Activated T-cell treated with anti-CD3 and anti-CD28 coated beads, Interleukin-2, amount 50 U/mL, for 24 hours (primary cell): ENCODE results near the gene IQSEC1.
A peak's percentile ranks its signal among the peaks of the same experiment; 100 is the strongest.

Experiments used
- DNase-seq: peaks from one replicate; pipeline ENCODE4 v3.0.0-alpha.2; 2020
- H3K27ac Mint-ChIP-seq: 2 replicates; pipeline ENCODE4 v1.8.0; 2020; ENCODE audit warnings: mild to moderate bottlenecking, mixed read lengths
- H3K27me3 Mint-ChIP-seq: 2 replicates; pipeline ENCODE4 v1.8.0; 2020; ENCODE audit warnings: mixed read lengths
- H3K36me3 Mint-ChIP-seq: 2 replicates; pipeline ENCODE4 v1.8.0; 2020; ENCODE audit warnings: low read depth, mixed read lengths
- H3K4me1 Mint-ChIP-seq: 2 replicates; pipeline ENCODE4 v1.8.0; 2020; ENCODE audit warnings: low read depth, mixed read lengths
- H3K4me3 Mint-ChIP-seq: 2 replicates; pipeline ENCODE4 v1.8.0; 2020; ENCODE audit warnings: mild to moderate bottlenecking, moderate library complexity, mixed read lengths
- H3K9me3 Mint-ChIP-seq: 2 replicates; pipeline ENCODE4 v1.8.0; 2020; ENCODE audit warnings: mixed read lengths

Gene IQSEC1

DNA sequence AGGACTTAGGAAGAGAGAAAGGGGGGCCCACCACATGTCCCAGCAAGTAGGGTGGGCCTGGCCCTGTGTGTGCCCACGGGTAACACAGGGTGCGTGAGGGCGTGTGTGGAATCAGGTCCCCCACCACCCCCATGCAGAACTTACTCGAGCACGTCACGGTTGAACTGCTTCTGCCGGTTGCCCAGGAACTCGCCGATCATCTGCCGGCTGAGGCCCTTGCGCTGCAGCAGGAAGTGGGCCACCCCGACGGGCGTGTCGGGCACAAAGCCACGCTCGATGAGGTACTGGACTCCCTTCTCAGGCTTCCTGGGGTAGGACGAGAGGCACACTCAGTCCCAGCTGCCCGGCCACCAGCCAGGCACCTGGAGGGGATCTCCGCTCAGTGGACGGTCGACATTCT, 148.8 kb downstream of the IQSEC1 start:
- no peak overlapping the region for H3K4me3 Mint-ChIP-seq
- peaks cover 66% of the 10 kb centered on the region for H3K36me3 Mint-ChIP-seq
- peaks cover under 1% of the 10 kb centered on the region for H3K4me1 Mint-ChIP-seq
- no peaks in the 10 kb centered on the region for H3K27me3 Mint-ChIP-seq
- no peak overlapping the region for H3K27ac Mint-ChIP-seq
- DNase-seq, result no peak
- no peaks in the 10 kb centered on the region for H3K9me3 Mint-ChIP-seq

DNA sequence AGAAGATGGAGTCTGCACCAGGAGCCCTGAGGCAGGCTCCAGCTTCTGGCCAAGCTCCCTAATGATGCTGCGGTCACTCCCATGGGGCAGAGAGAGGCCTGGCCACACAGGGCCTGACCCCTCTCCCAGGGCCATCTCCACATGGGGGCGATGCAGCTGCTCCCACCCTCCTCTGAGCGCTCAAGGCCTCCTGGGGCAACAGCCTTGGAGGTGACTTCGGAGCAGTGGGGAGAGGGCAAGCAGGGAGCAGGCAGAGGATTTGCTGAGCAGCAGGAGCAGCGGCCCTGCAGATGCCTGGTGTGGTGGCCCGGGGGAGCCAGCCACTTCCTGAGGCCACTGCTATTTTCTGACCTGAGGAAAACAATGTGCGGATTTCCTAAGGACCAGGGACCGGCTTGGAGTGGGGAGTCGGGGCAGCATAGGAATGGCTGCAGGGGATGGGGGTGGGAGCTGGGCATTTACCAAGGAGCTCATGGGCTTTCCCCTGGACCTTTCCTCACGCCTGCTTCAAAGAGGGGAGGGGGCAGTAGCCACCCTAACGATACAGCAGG, 150.3 kb downstream of the IQSEC1 start:
- Mint-ChIP-seq H3K36me3 (peaks cover 68% of the 10 kb centered on the region), H3K27ac (no peak overlapping the region), H3K4me1 (peaks cover under 1% of the 10 kb centered on the region), H3K9me3 (no peaks in the 10 kb centered on the region), H3K27me3 (no peaks in the 10 kb centered on the region), H3K4me3 (no peak overlapping the region)
- no peak for DNase-seq

DNA sequence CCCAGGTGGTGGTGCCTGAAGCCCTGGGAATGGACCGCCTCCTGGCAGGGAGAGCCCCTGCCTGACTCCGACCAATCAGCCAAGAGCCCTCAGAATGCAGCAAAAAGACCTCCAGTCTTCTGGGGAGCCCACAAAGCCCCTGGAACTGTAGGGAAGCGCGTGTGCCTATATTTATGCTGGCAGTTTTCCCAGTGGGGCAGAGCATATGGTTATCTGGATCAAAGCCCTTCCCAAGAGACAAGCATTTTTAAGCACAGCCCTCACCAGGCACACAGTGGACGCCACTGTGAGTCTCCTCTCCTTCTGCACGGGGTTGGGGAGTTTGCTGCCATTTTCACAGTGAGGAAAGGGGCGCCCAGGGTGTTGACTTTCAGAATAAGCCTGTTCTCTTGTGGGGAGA, 150.9 kb downstream of the IQSEC1 start:
- H3K27me3 Mint-ChIP-seq, result no peaks in the 10 kb centered on the region
- H3K9me3 Mint-ChIP-seq, result no peaks in the 10 kb centered on the region
- H3K4me1 Mint-ChIP-seq, result peaks cover 6% of the 10 kb centered on the region
- peaks cover 67% of the 10 kb centered on the region for H3K36me3 Mint-ChIP-seq
- no peak overlapping the region for H3K4me3 Mint-ChIP-seq
- DNase-seq, result no peak
- H3K27ac Mint-ChIP-seq, result no peak overlapping the region

DNA sequence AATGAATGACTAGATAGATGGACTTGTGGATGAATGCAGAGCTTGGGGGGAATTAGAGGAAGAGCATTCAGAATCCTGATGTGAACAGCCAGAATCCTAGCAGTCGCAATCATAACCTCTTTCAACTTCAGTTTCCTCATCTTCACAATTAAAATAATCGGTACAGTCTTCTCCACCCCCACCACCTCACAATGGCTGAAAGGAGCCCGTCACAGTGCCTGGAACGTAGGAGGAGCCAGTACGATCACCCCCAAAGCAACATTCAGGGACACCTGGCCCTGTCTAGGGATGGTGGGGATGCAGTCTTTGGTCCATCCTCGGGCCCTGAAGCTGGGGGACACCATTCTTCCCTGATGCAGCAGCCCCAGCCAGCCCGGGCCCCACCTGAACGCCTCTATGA, 151.5 kb downstream of the IQSEC1 start:
- Mint-ChIP-seq H3K36me3 (peaks cover 64% of the 10 kb centered on the region), H3K27ac (no peak overlapping the region), H3K4me3 (no peak overlapping the region), H3K27me3 (no peaks in the 10 kb centered on the region), H3K9me3 (no peaks in the 10 kb centered on the region), H3K4me1 (peaks cover 10% of the 10 kb centered on the region)
- no peak for DNase-seq

DNA sequence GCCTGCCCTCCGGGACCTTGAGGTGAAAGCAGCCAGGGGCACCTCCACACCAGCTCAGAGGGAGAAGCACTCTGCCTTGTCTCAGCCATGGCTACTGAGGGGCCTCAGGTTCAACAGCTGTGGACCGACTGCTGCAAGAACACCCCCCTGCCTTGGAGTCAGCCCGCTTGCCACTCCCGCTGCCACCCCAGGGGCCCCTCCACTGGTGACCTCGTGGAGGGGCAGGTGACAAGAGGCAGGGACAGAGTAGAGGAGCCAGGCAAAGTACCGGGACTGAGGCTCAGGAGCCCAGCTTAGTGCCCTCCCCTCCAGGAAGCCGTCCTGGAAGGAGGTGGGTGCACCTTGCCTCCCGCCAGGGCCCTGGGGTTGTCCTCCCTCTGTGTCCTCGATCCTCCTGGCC, 152.3 kb downstream of the IQSEC1 start:
- H3K9me3 Mint-ChIP-seq, result no peaks in the 10 kb centered on the region
- no peak overlapping the region for H3K4me3 Mint-ChIP-seq
- no peaks in the 10 kb centered on the region for H3K27me3 Mint-ChIP-seq
- peaks cover 63% of the 10 kb centered on the region for H3K36me3 Mint-ChIP-seq
- H3K27ac Mint-ChIP-seq, result no peak overlapping the region
- DNase-seq, result no peak
- peaks cover 18% of the 10 kb centered on the region for H3K4me1 Mint-ChIP-seq

DNA sequence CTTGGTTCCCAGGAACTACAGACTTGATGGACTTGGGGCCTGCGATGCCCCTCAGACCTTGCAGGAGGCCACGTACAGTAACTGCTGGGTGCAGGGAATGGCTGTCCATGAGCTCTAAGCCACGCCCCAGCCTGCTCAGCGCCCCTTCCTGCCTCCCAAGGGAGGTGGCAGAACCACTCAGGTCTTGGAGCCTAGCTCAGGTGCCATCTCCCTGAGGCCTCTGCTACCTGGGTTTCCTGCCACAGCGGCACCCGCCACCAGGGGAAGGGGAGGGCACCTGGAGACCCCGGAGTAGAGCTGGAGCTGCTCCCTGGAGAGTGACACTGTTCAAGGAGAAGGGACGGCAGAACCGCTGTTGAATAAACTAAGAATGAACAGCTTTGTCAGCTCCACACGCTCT, 154.0 kb downstream of the IQSEC1 start:
- H3K9me3 Mint-ChIP-seq, result no peaks in the 10 kb centered on the region
- no peaks in the 10 kb centered on the region for H3K27me3 Mint-ChIP-seq
- no peak overlapping the region for H3K27ac Mint-ChIP-seq
- peaks cover 23% of the 10 kb centered on the region for H3K4me1 Mint-ChIP-seq
- no peak overlapping the region for H3K4me3 Mint-ChIP-seq
- DNase-seq, result no peak
- peaks cover 62% of the 10 kb centered on the region for H3K36me3 Mint-ChIP-seq

DNA sequence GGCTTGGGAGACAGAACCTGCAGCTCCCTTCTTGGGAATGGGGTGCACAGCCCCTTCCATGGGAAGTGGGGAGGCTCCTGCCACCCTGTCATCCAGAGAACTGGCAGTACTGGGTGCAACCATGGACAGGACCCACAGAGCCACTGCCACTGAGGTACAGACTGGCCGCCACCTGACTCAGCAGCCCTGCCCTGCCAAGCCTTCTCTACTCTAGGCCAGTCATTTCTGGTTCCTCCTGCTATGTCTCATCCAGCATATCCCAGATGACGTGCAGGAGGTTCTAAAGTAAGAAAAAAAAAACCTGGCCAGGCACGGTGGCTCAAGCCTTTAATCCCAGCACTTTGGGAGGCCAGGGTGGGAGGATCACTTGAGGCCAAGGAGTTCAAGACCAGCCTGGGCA, 155.0 kb downstream of the IQSEC1 start:
- no peaks in the 10 kb centered on the region for H3K27me3 Mint-ChIP-seq
- peaks cover 23% of the 10 kb centered on the region for H3K4me1 Mint-ChIP-seq
- H3K9me3 Mint-ChIP-seq, result no peaks in the 10 kb centered on the region
- no peak overlapping the region for H3K27ac Mint-ChIP-seq
- no peak for DNase-seq
- no peak overlapping the region for H3K4me3 Mint-ChIP-seq
- peaks cover 66% of the 10 kb centered on the region for H3K36me3 Mint-ChIP-seq

DNA sequence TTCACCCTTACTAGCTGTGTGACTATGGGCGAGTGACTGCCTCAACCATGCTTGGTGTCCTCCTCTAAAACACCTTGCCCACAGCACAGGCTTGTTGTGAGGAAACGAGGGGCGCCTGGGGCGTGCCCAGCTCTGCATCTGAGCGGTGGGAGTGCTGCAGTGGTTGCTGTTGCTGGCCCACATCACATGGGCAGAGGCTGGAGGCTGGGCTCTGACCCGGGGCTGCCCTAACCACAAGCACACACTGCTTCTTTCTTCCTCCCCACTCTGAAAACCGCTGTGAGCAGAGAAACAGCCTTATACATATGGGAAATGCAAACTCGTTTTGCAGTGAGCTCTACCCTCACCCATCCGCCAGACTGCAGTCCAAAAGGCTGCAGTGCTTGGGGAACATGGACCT, 157.1 kb downstream of the IQSEC1 start:
- Mint-ChIP-seq H3K27ac (peak overlapping the region; percentile 72), H3K4me1 (peaks cover 23% of the 10 kb centered on the region), H3K36me3 (peaks cover 66% of the 10 kb centered on the region), H3K9me3 (no peaks in the 10 kb centered on the region), H3K4me3 (no peak overlapping the region), H3K27me3 (no peaks in the 10 kb centered on the region)
- DNase-seq, result peak; percentile 47

DNA sequence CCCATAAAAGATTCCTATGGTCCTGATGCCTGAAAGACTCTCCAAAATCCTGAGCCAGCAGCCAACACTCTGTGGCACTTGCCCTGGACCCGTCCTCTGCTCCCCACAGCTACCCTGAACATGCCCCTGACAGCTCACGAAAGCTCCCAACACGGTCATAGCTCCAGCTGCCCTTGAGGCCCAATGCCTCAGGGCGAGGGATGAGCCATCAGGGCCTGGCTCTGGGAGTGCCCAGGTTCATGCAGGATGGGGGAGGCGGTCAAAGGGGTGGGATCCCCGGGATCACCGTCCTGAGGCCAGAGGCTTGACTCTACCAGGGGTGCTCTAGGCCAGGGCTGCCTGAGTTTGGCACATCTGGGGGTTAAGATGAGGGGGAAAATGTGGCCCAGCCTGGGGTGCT, 159.1 kb downstream of the IQSEC1 start:
- H3K9me3 Mint-ChIP-seq, result no peaks in the 10 kb centered on the region
- peaks cover 67% of the 10 kb centered on the region for H3K36me3 Mint-ChIP-seq
- H3K27ac Mint-ChIP-seq, result peak overlapping the region; percentile 67
- H3K4me1 Mint-ChIP-seq, result peaks cover 23% of the 10 kb centered on the region
- H3K4me3 Mint-ChIP-seq, result no peak overlapping the region
- no peak for DNase-seq
- H3K27me3 Mint-ChIP-seq, result no peaks in the 10 kb centered on the region

DNA sequence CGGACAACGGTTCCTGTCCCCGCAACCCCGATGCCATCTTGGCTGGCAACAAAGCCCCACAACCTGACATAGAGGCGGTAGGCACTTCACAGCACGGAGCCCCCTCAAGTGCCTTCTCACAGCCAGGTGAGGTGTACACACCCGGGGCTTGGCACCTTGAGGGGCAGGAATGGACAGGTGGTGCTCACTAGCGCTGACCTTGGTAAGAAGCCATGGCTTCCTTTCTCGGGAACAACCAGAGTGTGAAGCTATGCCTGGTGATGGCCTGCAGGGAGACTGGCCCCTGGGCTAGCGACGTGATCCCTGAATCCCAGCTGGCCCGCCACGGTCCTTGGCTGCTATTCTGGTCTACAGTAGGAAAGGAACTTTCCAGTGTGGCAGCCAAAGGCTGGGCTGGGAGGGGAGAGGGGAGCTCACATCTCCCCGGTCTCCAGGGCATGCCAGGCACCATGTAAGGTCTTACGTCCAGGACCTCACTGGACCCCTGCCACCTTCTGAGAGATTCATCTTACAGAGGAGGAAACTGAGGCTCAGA, 161.3 kb downstream of the IQSEC1 start:
- H3K36me3 Mint-ChIP-seq, result peaks cover 78% of the 10 kb centered on the region
- H3K9me3 Mint-ChIP-seq, result no peaks in the 10 kb centered on the region
- H3K4me1 Mint-ChIP-seq, result peaks cover 14% of the 10 kb centered on the region
- DNase-seq, result no peak
- no peak overlapping the region for H3K4me3 Mint-ChIP-seq
- no peak overlapping the region for H3K27ac Mint-ChIP-seq
- H3K27me3 Mint-ChIP-seq, result no peaks in the 10 kb centered on the region

DNA sequence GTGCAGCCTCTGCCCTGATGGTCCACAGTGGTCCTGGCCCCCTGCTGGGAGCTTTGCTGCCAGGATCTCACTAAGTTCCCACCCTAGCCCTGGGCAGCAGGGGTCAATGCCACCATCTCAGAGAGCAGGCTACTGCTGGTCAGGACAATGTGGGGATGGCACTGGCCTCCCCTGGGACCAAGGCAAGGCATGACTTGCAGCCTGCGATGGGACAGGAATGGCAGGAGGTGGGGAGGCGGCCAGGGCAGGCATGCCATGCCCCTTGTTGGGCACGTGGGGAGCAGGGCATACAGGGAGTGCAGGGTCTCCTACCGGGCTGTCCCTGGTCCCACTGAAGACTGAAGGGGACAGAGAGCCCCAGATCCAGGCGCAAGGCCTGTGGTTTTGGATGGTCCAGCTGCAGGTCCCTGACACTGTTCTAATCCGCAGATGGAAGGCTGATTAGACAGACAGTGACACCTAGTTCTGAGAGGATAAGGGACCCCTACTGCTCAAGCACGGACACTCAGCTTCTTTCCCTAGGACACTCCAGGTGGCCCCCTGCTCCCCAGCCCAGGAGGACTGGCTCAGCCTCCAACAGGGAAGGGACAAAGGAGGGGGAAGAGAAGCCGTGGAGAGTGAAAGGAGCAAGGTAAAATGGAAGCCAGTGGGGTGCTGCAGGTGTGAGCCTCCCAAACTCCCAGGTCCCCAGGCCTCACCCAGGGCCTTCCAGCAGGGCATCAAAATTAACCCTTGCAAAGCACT, 162.7 kb downstream of the IQSEC1 start:
- Mint-ChIP-seq H3K27me3 (no peaks in the 10 kb centered on the region), H3K4me1 (peaks cover under 1% of the 10 kb centered on the region), H3K9me3 (no peaks in the 10 kb centered on the region), H3K36me3 (peaks cover 86% of the 10 kb centered on the region), H3K27ac (peak overlapping the region; percentile 14), H3K4me3 (no peak overlapping the region)
- DNase-seq, result no peak

DNA sequence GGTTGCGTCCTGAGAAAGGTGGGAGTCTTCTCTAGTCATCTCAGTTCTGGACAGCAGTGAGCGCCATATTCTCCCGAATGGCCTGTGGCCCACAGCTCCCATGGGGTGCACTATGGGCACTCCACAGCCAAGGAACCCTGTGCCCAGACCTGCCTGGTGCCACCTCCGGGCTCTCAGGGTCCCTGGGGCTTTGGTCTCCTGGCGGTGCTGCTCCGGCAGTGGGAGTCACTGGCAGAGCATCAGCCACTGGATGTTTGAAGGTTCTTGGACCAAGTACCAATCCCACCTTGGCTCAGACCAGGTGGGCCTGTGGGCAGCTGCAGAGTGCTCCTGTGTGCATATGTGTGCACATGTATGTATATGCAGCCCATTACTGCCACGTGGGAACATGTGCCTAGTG, 163.5 kb downstream of the IQSEC1 start:
- H3K4me3 Mint-ChIP-seq, result no peak overlapping the region
- no peak for DNase-seq
- H3K36me3 Mint-ChIP-seq, result peaks cover 85% of the 10 kb centered on the region
- H3K27ac Mint-ChIP-seq, result no peak overlapping the region
- no peaks in the 10 kb centered on the region for H3K27me3 Mint-ChIP-seq
- H3K4me1 Mint-ChIP-seq, result no peaks in the 10 kb centered on the region
- no peaks in the 10 kb centered on the region for H3K9me3 Mint-ChIP-seq

DNA sequence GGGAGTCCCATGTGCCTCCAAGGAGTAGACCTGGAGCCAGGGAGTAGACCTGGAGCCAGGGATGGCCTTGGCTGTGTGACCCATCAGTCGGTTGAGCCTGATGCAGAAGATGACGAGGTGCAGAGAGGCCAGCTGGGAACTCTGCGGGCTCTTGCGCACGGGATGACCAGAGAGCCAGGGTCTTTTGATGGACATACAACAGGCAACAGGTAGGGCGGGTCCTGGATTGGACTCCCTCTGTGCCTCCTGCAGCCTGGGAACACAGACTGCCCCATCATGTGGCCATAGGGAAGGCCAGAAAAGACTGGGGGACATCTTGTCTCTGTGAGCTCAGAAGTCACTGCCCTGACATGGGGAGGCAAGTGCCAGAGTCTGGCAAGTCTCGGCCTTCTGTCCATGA, 164.4 kb downstream of the IQSEC1 start:
- Mint-ChIP-seq H3K27me3 (no peaks in the 10 kb centered on the region), H3K36me3 (peaks cover 78% of the 10 kb centered on the region), H3K9me3 (no peaks in the 10 kb centered on the region), H3K4me1 (no peaks in the 10 kb centered on the region), H3K27ac (peak overlapping the region; percentile 47), H3K4me3 (no peak overlapping the region)
- DNase-seq, result no peak

DNA sequence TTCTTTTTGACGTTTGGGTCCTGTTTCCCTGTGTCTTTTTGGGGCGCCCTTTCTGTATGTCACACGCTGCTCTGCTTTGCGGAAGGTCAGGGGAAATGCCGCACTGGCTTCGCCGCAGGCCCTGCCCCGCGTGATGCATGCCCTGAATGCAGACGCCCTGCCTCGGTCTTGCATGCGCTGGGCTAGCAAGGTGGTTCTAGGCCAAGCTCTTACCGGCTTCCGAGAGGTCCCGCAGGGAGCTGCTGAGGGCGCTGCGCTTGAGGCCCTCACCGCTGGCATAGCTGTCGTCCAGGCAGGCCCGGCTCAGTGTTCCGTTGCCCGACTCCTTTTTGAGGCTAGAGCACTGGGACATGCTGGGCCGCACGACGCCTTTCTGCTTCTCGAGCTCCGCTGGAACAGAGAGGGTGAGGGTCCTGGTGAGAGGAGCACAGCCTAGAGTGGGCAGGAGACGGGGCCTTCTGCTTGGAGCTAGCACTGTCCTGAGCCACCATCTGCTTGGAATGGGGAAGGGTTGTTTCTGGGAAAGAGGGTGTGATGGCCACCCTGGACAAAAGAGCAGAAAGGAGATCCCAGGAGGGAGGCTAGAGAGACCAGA, 165.0 kb downstream of the IQSEC1 start:
- no peak overlapping the region for H3K4me3 Mint-ChIP-seq
- H3K27ac Mint-ChIP-seq, result peak overlapping the region; percentile 47
- no peaks in the 10 kb centered on the region for H3K4me1 Mint-ChIP-seq
- H3K9me3 Mint-ChIP-seq, result no peaks in the 10 kb centered on the region
- H3K27me3 Mint-ChIP-seq, result no peaks in the 10 kb centered on the region
- DNase-seq, result no peak
- H3K36me3 Mint-ChIP-seq, result peaks cover 75% of the 10 kb centered on the region

DNA sequence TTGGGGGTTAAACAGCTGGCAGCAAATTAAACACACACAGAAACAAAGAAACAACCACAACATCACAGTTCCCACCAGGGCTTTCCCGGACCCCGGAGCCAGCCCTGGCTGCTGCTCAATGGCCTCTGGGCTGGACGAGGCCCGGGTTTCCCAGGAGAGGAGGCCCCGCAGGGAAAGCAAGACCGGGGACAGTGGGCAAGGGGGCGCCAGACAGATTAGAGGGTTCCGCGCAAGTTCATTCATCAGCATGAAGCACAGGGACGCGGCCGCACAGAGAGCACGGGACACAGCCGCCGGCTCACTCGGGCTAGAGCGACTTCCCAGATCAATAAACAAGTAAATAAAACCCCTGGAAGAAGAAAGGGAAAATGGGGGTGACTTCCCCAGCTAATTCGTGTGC, 165.5 kb downstream of the IQSEC1 start:
- Mint-ChIP-seq H3K4me3 (no peak overlapping the region), H3K36me3 (peaks cover 73% of the 10 kb centered on the region), H3K27me3 (no peaks in the 10 kb centered on the region), H3K9me3 (no peaks in the 10 kb centered on the region), H3K4me1 (no peaks in the 10 kb centered on the region), H3K27ac (no peak overlapping the region)
- DNase-seq, result no peak
